SJSA1 (cell line): ENCODE data around the gene RERE. TPM values are rescaled to one million over a fixed set of nuclear protein-coding genes. Genes with fewer than 3 reads are reported as not detected.
A peak's percentile ranks its signal among the peaks of the same experiment; 100 is the strongest.

Source experiments
- DNase-seq, 2 experiments: peaks; one replicate each; pipeline ENCODE4 v3.0.0-alpha.2; 2015 to 2020; ENCODE audit warnings: low spot score in 2 of 2, low read depth in 1 of 2
- H3K27ac ChIP-seq: fragments of 250-450 bp; sonication (Bioruptor Pico); 2 replicates; pipeline ENCODE4 v1.5.1; 2020; ENCODE audit warnings: mild to moderate bottlenecking, moderate library complexity
- H3K27me3 ChIP-seq: fragments of 250-450 bp; sonication (Bioruptor Pico); replicated peaks from 2 replicates; pipeline ENCODE4 v1.5.1; 2020; ENCODE audit warnings: mild to moderate bottlenecking, moderate library complexity
- H3K36me3 ChIP-seq: fragments of 250-450 bp; sonication (Bioruptor Pico); 2 replicates; pipeline ENCODE4 v1.5.1; 2020; ENCODE audit warnings: mild to moderate bottlenecking
- H3K4me1 ChIP-seq: fragments of 250-450 bp; sonication (Bioruptor Pico); replicated peaks from 2 replicates; pipeline ENCODE4 v1.6.1; 2021; ENCODE audit warnings: mild to moderate bottlenecking
- H3K4me3 ChIP-seq: fragments of 250-450 bp; sonication (Bioruptor Pico); 2 replicates; pipeline ENCODE4 v1.5.1; 2020; ENCODE audit warnings: mild to moderate bottlenecking
- H3K9me3 ChIP-seq: fragments of 250-450 bp; sonication (Bioruptor Pico); replicated peaks from 2 replicates; pipeline ENCODE4 v1.5.1; 2020; ENCODE audit warnings: mild to moderate bottlenecking
- total RNA-seq: library from RNA; depleted of rRNA; stranded (reverse); fragments of >200 nt; shearing (Covaris generic); gene quantifications from 2 replicates; pipeline ENCODE4 v1.2.3, GENCODE V29; 2014

The RERE gene
- total RNA-seq, 1 experiment from 2014 or later = 15.7 TPM

GRCh38 chr1:8398677-8399076 lies 418.8 kb downstream of the RERE start:
- H3K9me3 ChIP-seq = no peaks in the 10 kb centered on the region
- no peak overlapping the region for H3K4me3 ChIP-seq
- H3K36me3 ChIP-seq = peaks cover 30% of the 10 kb centered on the region
- H3K27me3 ChIP-seq = no peaks in the 10 kb centered on the region
- no peak overlapping the region for H3K27ac ChIP-seq
- DNase-seq = no peak
- H3K4me1 ChIP-seq = peaks cover 46% of the 10 kb centered on the region

DNA sequence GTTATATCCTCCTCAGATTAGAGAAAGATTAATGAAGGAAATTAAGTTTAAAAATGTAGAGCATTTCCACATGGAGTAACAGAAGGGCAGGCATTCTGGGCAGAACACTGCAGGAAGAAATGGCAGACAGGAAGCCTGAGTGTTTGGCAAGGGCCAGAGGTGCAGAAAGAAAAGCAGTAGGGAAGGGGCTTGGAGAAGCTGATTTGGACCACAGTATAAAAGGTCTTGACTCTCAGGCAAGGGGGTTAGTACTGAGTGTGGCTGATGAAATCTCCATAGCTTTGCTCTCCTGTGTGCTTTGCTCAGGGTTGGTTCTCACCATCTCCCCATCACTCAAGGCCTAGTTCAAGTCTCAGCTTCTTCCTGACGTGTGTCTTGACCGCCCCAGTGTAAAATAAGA lies 419.4 kb downstream of the RERE start:
- Histone ChIP-seq H3K27me3 (no peaks in the 10 kb centered on the region), H3K4me3 (no peak overlapping the region), H3K9me3 (no peaks in the 10 kb centered on the region), H3K36me3 (peaks cover 31% of the 10 kb centered on the region), H3K4me1 (peaks cover 46% of the 10 kb centered on the region), H3K27ac (peak overlapping the region; percentile 84)
- no peak for DNase-seq

DNA sequence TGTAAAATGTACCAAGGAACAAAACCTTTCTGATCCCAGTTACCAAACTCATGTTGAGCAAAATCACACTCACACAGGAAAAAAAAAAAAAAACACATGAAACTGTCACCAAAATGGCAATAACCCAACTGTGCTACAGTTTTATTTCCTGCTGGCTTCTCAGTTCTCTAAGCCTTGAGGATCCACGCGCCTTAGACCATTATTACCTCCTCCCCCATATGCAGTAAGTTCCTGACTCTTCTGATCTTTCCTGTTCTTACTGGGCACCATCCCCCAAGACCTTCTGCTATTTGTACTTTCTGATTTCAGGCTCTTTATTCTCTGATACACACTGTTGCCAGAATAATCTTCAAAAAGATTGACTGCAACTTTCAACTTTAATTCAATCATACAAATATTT lies 419.9 kb downstream of the RERE start:
- H3K27me3 ChIP-seq = no peaks in the 10 kb centered on the region
- peaks cover 29% of the 10 kb centered on the region for H3K36me3 ChIP-seq
- DNase-seq = no peak
- no peaks in the 10 kb centered on the region for H3K9me3 ChIP-seq
- peaks cover 47% of the 10 kb centered on the region for H3K4me1 ChIP-seq
- H3K27ac ChIP-seq = peak overlapping the region; percentile 84
- no peak overlapping the region for H3K4me3 ChIP-seq

- Histone ChIP-seq H3K27me3 (no peaks in the 10 kb centered on the region), H3K27ac (peak overlapping the region; percentile 84), H3K4me3 (no peak overlapping the region), H3K4me1 (peaks cover 49% of the 10 kb centered on the region), H3K9me3 (no peaks in the 10 kb centered on the region), H3K36me3 (peaks cover 22% of the 10 kb centered on the region)
- DNase-seq = peak; percentile 84 to 91
Observed at GRCh38 chr1:8396786-8397406, 420.5 kb downstream of the RERE start.

DNA sequence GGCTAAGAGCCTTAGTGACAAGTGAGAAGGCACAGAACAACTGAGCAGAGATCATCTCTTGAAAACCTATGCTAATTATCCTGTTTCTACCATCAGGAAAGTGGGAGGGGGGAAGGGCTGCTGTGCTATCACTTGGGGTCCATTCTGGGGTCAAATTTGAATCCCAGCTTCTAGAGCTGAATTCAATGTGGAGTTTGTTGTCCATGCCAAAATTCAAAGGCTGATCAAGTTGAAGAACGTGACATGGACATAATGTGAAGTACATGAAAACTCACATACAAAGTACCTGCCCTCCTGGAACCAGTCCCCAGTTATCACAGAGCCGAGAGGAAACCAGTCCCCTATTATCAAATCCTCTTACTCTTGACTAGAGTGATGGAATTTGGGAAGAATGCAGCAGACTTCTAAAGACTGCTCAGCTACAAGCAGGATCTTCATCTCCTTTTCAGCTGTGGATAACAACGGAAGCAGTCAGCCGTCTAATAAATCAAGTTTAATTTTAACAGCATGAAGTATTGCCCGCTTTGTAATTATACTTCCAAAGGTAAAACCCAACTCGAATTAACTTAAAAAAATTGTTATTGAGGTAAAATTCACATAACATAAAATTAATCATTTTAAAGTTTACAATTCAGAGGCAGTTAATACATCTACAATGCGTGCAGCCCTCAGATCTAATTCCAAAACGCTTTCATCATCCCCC lies 421.2 kb downstream of the RERE start:
- Histone ChIP-seq H3K27ac (peak overlapping the region; percentile 84), H3K4me3 (no peak overlapping the region), H3K9me3 (no peaks in the 10 kb centered on the region), H3K4me1 (peaks cover 49% of the 10 kb centered on the region), H3K36me3 (peaks cover 22% of the 10 kb centered on the region), H3K27me3 (no peaks in the 10 kb centered on the region)
- peak in 1 of 2 experiments; percentile 66 for DNase-seq

GRCh38 chr1:8395433-8395866 lies 422.0 kb downstream of the RERE start:
- H3K9me3 ChIP-seq = no peaks in the 10 kb centered on the region
- DNase-seq = no peak
- H3K4me3 ChIP-seq = no peak overlapping the region
- no peaks in the 10 kb centered on the region for H3K27me3 ChIP-seq
- peak overlapping the region; percentile 84 for H3K27ac ChIP-seq
- H3K36me3 ChIP-seq = peaks cover 22% of the 10 kb centered on the region
- H3K4me1 ChIP-seq = peaks cover 49% of the 10 kb centered on the region

DNA sequence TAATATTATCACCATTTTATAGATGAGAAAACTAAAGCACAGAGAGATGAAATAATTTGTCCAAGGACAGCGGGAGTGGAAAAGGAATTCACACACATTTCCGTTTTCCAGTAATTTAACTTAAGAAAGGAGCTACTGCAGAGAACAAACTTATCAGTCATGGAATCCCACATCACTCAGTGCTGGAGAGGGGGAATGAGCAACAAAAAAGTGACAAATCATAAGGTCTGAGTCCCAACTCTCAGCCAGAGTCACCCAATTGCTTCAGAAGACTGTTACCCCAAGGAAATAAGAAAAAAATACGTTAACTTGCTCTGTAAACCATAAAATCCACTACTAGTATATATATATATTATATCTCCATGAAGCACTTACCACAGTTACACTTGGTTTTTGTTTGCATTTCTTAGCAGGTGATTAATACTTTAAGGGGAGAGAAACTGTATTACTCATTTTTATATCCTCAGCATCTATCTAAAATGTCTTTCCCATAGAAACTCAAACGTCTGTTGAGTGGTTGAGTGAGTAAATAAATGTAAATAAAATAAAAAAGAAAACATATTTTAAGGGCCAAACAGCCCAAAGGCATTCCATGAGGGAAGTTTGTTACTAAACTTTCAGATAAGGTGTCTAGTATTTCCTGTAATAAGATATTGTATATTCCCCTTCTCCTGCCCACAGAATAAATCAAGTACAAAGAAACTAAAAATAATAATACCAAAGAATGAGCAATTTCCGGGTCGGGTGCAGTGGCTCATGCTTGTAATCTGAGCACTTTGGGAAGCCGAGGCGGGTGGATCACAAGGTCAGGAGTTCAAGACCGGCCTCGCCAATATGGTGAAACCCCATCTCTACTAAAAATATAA lies 422.8 kb downstream of the RERE start:
- peak overlapping the region; percentile 84 for H3K27ac ChIP-seq

GRCh38 chr1:8392522-8392921 lies 424.9 kb downstream of the RERE start:
- Histone ChIP-seq H3K27me3 (no peaks in the 10 kb centered on the region), H3K36me3 (peaks cover 23% of the 10 kb centered on the region), H3K4me1 (peaks cover 38% of the 10 kb centered on the region), H3K4me3 (no peak overlapping the region), H3K9me3 (no peaks in the 10 kb centered on the region), H3K27ac (no peak overlapping the region)
- no peak for DNase-seq

More for the DNA sequence above, 422.8 kb downstream of the RERE start:
- Histone ChIP-seq H3K4me1 (peaks cover 49% of the 10 kb centered on the region), H3K27me3 (no peaks in the 10 kb centered on the region), H3K4me3 (no peak overlapping the region), H3K36me3 (peaks cover 26% of the 10 kb centered on the region), H3K9me3 (no peaks in the 10 kb centered on the region)
- DNase-seq = peak; percentile 67 to 90

DNA sequence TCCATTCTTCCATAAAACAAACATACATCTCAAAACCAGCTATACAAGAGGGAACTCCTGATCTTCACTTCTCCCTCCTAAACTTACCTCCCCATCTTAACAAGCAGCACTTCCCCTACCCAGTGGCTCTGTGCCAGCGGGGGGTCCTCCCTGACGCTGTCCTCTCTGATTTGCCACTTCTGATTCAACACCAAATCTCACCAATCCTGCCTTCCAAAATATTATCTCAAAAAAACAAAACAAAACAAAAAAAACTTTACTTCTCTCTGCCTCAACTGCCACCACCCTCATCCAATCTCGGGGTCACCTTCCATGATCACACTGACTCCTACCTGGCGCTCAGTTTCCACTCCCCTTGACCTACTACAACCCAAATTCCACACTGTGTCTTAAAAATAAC lies 426.7 kb downstream of the RERE start:
- H3K4me3 ChIP-seq = no peak overlapping the region
- no peaks in the 10 kb centered on the region for H3K27me3 ChIP-seq
- H3K36me3 ChIP-seq = peaks cover 18% of the 10 kb centered on the region
- peaks cover 24% of the 10 kb centered on the region for H3K4me1 ChIP-seq
- no peak overlapping the region for H3K27ac ChIP-seq
- H3K9me3 ChIP-seq = no peaks in the 10 kb centered on the region
- DNase-seq = no peak

GRCh38 chr1:8389958-8390535 lies 427.4 kb downstream of the RERE start:
- no peak for DNase-seq
- no peak overlapping the region for H3K4me3 ChIP-seq
- H3K27me3 ChIP-seq = no peaks in the 10 kb centered on the region
- no peaks in the 10 kb centered on the region for H3K9me3 ChIP-seq
- no peak overlapping the region for H3K27ac ChIP-seq
- H3K4me1 ChIP-seq = peaks cover 18% of the 10 kb centered on the region
- H3K36me3 ChIP-seq = peaks cover 21% of the 10 kb centered on the region

DNA sequence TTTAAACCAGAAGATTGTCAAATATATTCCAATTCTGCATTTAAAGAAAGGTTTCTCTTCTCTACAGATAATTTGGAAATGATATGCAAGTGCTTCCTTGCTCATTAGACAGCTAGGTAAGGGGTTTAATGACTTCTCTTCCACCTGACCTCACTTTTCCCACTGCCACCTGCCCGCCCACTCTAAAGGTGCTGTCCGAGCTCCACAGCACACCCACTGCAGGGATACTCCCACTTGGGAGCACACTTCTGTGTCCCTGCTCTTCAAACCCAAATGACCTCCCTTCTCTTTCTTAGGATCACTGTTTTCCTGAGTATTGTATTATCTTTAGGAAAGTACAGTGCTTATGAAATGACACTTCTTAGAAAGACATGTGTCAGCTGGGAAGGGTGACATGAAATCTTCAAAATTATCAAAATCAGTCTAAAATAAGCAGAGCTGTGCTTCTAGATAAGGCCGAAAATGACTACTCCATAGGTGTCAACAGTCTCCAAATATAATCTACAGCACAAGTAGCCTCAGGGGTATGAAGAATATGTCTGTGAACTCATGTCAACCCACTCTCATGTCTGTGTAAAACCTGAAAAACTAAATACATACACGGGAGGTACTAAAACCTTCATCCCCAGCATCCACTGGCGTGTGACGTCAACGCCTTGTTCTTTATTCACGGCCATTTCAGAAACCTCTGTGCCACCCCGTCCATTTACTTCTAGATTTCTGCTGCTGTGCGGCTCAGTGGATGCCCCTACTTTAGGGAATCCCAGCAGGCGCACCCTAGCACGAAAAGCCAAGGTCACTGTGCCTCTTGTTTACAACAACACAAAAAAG lies 428.5 kb downstream of the RERE start:
- Histone ChIP-seq H3K4me1 (peaks cover 16% of the 10 kb centered on the region), H3K36me3 (peaks cover 21% of the 10 kb centered on the region), H3K9me3 (no peaks in the 10 kb centered on the region), H3K27me3 (no peaks in the 10 kb centered on the region), H3K27ac (no peak overlapping the region), H3K4me3 (no peak overlapping the region)
- no peak for DNase-seq

- DNase-seq = no peak
- Histone ChIP-seq H3K27ac (no peak overlapping the region), H3K4me1 (peaks cover 10% of the 10 kb centered on the region), H3K9me3 (no peaks in the 10 kb centered on the region), H3K4me3 (no peak overlapping the region), H3K27me3 (no peaks in the 10 kb centered on the region), H3K36me3 (peaks cover 33% of the 10 kb centered on the region)
Observed at GRCh38 chr1:8386247-8386646, 431.2 kb downstream of the RERE start.

GRCh38 chr1:8384577-8384976 lies 432.9 kb downstream of the RERE start:
- DNase-seq = no peak
- no peak overlapping the region for H3K4me3 ChIP-seq
- peaks cover 36% of the 10 kb centered on the region for H3K36me3 ChIP-seq
- H3K27ac ChIP-seq = no peak overlapping the region
- H3K4me1 ChIP-seq = peaks cover 10% of the 10 kb centered on the region
- no peaks in the 10 kb centered on the region for H3K27me3 ChIP-seq
- H3K9me3 ChIP-seq = no peaks in the 10 kb centered on the region
